Renal pelvis (tissue), 4 donors: ENCODE data around the gene SULT6B1. TPM values are rescaled to one million over a fixed set of nuclear protein-coding genes. Genes with fewer than 3 reads are reported as not detected.

Experiments
- DNase-seq: peaks from one replicate; pipeline ENCODE4 v3.0.0-alpha.2; 2013
- polyA plus RNA-seq, 3 donors: library from polyadenylated mRNA; unstranded; fragments of 120-200 nt; gene quantifications; one replicate each; pipeline ENCODE4 v1.2.1, GENCODE V29; 2013; ENCODE audit not compliant: insufficient read length in 3 of 3

The SULT6B1 gene
- polyA plus RNA-seq, 3 donors, result not detected

DNA sequence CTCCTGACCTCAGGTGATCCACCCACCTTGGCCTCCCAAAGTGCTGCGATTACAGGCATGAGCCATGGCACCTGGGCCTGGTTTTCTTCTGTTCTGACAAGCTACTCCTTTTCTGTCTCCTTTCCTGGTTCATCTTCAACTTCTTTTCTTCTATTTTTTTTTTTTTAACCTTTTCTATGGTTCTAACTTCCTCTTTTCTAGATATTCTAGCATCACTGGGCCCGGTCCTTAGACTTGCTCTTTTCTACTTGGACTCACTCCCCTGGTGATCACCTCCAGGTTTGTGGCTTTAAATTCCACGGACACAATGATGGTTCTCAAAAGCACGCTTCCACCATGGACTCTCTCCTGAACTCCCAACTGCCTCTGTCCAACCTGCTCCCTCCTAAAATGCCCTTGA lies 33.7 kb downstream of the SULT6B1 start:
- no peak for DNase-seq

DNA sequence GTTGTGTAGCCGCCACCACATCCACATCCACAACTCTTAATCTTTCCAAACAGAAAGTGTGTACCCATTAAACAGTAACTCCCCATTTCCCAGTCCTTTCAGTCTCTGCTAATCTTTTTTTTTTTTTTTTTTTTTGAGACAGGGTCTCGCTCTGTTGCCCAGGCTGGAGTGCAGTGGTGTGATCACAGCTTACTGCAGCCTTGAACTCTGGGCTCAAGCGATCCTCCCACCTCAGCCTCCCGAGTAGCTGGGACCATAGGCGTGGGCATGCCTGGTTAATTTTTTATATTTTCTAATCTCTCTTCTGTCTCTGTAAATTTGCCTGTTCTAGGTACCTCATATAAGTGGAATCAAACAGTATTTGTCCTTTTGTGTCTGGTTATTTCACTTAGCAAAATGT lies 35.2 kb downstream of the SULT6B1 start:
- DNase-seq, result no peak

DNA sequence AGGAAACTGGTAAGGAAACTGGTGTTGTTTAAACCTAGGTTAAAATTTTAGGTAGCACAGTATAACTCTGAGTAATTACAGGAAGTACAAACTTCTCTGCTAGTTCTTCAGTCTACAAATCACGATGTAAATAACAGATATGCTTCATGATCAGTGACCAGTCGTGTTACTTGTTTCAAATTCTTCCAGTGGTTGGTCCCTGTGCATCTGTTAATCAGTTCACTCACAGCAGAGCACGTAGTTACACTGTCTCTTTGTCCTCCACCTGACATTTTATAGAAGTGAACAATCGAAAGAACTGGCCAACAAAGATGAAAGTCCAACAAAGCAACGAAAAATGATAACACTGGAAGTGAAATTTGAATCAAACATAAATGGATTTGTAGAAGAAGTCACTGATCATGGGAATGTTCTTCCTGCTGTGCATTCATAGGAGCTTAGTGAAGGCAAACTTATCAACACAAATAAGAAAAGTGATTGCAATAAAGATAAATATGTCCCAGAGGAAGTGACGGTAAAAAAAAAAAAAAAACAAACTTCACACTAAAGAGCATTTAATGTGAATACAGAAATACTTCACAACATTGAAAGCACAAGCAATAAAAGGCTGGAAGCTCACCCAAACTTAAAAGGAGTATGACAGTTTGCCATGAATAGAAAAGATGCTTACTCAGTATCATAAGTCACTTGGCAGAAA lies 38.7 kb downstream of the SULT6B1 start:
- DNase-seq, result no peak

DNA sequence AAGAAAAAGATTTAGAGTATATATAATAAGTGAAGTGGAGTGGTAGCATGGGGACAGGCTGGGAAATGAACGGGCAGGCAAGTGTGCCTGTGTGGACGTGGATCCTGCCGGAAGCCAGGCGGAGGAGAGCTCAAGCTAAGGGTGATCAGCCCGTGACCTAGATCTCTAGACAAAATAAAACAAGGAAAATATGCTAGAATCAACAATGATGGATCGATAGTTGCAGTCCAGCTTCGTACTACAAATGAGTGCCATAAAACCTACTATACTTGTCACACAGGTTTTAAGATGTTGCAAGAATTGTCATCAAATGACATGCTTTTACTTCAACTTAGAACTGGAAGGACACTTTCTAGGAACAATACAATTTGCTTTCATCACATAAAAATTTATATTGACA lies 40.1 kb downstream of the SULT6B1 start:
- DNase-seq, result no peak

DNA sequence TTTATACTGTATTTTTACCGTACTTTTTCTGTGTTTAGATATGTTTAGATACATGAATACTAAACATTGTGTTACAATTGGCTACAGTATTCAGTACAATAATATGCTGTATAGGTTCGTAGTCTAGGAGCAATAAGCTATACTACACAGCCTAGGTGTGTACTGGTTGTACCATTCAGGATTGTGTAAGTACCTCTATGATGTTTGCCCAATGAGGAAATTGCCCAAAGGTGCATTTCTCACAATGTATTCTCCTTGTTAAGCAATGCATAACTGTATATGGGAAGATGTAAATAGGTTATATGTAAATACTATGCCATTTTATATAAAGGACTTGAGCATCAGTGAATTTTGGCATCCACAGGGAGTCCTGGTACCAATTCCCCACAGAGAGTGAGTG lies 42.4 kb downstream of the SULT6B1 start:
- DNase-seq, result no peak

DNA sequence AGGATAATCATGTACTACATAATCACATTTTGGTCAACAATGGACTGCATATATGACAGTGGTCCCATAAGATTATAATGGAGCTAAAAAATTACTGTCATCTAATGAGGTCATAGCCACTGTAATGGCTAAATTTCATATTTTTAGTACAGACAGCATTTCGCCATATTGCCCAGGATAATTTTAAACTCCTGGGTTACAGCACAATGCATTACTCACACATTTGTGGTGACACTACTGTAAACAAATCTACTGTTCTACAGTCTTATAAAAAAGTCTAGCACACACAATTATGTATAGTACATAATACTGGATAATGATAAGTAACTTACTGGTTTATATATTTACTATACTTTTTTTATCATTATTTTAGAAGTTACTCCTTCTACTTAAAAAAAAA lies 44.5 kb downstream of the SULT6B1 start:
- no peak for DNase-seq

- no peak for DNase-seq
These were observed 45.9 kb downstream of the SULT6B1 start for GRCh38 chr2:37142546-37142945.

DNA sequence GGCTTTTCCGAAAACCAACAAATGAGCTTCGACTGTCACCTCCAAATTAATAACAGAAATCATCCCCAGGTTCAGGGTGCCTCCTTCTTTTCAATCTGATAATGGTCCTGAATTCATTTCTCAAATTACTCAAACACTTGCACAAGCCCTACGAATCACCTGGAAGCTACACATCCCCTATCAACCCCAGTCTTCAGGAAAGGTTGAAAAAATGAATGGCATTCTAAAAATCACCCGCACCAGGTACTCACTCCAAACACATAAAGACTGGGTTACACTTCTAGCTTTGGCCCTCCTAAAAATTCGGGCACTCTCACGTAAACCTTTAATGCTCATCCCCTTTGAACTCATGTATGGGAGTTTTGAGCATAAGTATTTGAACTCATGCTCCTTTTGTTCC lies 55.6 kb downstream of the SULT6B1 start:
- no peak for DNase-seq

DNA sequence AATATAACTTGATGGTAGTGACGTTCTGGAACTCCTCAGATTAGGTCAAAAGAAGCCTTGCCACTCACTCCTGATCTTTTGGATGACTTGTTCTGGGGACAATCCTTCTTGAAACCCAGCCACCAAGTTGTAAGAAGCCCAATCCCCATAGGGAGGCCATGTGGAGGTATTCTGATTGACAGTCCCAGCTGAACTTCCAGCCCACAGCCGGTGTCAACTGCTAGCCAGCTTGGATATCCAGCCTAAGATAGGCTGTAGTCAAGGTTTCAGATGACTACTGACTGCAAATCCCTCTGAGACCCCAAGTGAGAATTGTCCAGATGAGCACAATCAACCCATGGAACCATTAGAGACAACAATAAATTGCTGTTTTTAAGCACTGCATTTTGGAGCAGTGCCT lies 63.1 kb downstream of the SULT6B1 start:
- DNase-seq, result no peak

- DNase-seq, result no peak
These were observed 69.3 kb downstream of the SULT6B1 start for GRCh38 chr2:37119157-37119556.

Other genes starting within 250 kb of the SULT6B1 start
- gene STRN, start 222.1 kb downstream of the SULT6B1 start, polyA plus RNA-seq, result 10 to 100 TPM; 19.9 to 23.3 (median 21.5) TPM
- 10 to 100 TPM; 20.8 to 27.0 (median 23.3) TPM for gene HEATR5B, start 104.3 kb downstream of the SULT6B1 start, polyA plus RNA-seq
- 1 to 10 TPM; 8.0 to 9.6 (median 8.1) TPM for gene GPATCH11, start 104.2 kb downstream of the SULT6B1 start, polyA plus RNA-seq
- 10 to 100 TPM; 27.0 to 36.3 (median 33.1) TPM for gene EIF2AK2, start 31.7 kb downstream of the SULT6B1 start, polyA plus RNA-seq
- 10 to 100 TPM; 44.7 to 64.0 (median 61.8) TPM for gene CEBPZOS, start 7.8 kb upstream of the SULT6B1 start, polyA plus RNA-seq
- gene CEBPZ, start 42.9 kb upstream of the SULT6B1 start, polyA plus RNA-seq, result 10 to 100 TPM; 72.7 to 87.2 (median 82.0) TPM
- 10 to 100 TPM; 19.0 to 37.2 (median 27.8) TPM for gene NDUFAF7, start 43.0 kb upstream of the SULT6B1 start, polyA plus RNA-seq
- gene PRKD3, start 136.2 kb upstream of the SULT6B1 start, polyA plus RNA-seq, result 10 to 100 TPM; 46.3 to 56.4 (median 55.8) TPM
- 10 to 100 TPM; 11.5 to 15.5 (median 12.3) TPM for gene QPCT, start 156.0 kb upstream of the SULT6B1 start, polyA plus RNA-seq